ENCODE results near the gene CNTN6. TPM values are rescaled to one million over a fixed set of nuclear protein-coding genes. Genes with fewer than 3 reads are reported as not detected.

Gene CNTN6
- total RNA-seq, 1 experiment from 2014 or later = not detected

- TF ChIP-seq JUND (IDR thresholded peaks at IDR 0.05) (no peak), EGR1 (IDR thresholded peaks at IDR 0.05; ENCODE audit: low read depth) (no peak), EZH2 (IDR thresholded peaks at IDR 0.05) (no peak), SRF (IDR thresholded peaks at IDR 0.05; ENCODE audit: low read depth) (no peak), POLR2AphosphoS5 (IDR thresholded peaks at IDR 0.05; ENCODE audit: low read depth, low read length) (no peak)
Measured at GRCh38 chr3:1444195-1444594, 351.4 kb downstream of the CNTN6 start (continued).

GRCh38 chr3:1446531-1446930 lies 353.7 kb downstream of the CNTN6 start:
- H4K20me1 ChIP-seq (ENCODE audit: insufficient read depth) = no peaks in the 10 kb centered on the region
- no peaks in the 10 kb centered on the region for H3K27me3 ChIP-seq (ENCODE audit: insufficient read depth, low read length)
- TF ChIP-seq MAX (IDR thresholded peaks at IDR 0.05) (no peak), POLR2AphosphoS5 (IDR thresholded peaks at IDR 0.05; ENCODE audit: low read depth, low read length) (no peak), CEBPB (IDR thresholded peaks at IDR 0.05; ENCODE audit: low read depth) (no peak), ELF1 (IDR thresholded peaks at IDR 0.05; ENCODE audit: borderline replicate concordance, low read depth) (no peak), RAD21 (IDR thresholded peaks at IDR 0.05; ENCODE audit: low read depth) (no peak), ZNF274 (IDR thresholded peaks at IDR 0.05; ENCODE audit: low read depth, low read length) (no peak), SIN3A (IDR thresholded peaks at IDR 0.05; ENCODE audit: low read depth) (no peak), EZH2 (IDR thresholded peaks at IDR 0.05) (no peak), SP1 (IDR thresholded peaks at IDR 0.05; ENCODE audit: low read depth) (no peak), POLR2A (IDR thresholded peaks at IDR 0.05; ENCODE audit: borderline replicate concordance, extremely low read depth, insufficient read depth, insufficient read length) (no peak), CTCF (IDR thresholded peaks at IDR 0.05 in 2 of 3, conservative IDR thresholded peaks at IDR 0.05 in 1 of 3; ENCODE audit: borderline replicate concordance in 1 of 3, insufficient read depth in 1 of 3, low read depth in 2 of 3, low read length in 2 of 3) (no peak), ATF3 (IDR thresholded peaks at IDR 0.05) (no peak), EZH2phosphoT487 (IDR thresholded peaks at IDR 0.05; ENCODE audit: borderline replicate concordance) (no peak)
- ChIA-PET RAD21 (ENCODE audit: low non-redundant PET in 1 of 2, low total read pairs in 2 of 2, uncharacterized antibody in 2 of 2, unreplicated experiment in 2 of 2) (no interaction called here), POLR2A (no interaction called here), CTCF (no interaction called here)
- intact Hi-C loops (cut with micrococcal nuclease) = no loop called here
- no peak for ATAC-seq
- H3K9ac ChIP-seq (ENCODE audit: low read length) = no peak overlapping the region
- H3K4me3 ChIP-seq (replicated peaks in 1 of 2; ENCODE audit: low read depth in 1 of 2, low read length in 2 of 2) = no peak overlapping the region
- no peaks in the 10 kb centered on the region for H3K9me2 ChIP-seq (ENCODE audit: insufficient read depth)
- no TSS peak for BruUV-seq (replicated peaks)
- no peak overlapping the region for H2AFZ ChIP-seq (ENCODE audit: low read depth, low read length, poor library complexity, severe bottlenecking)
- H3K9me3 ChIP-seq (ENCODE audit: control insufficient read depth in 1 of 2, insufficient read depth in 1 of 2, low read depth in 1 of 2, low read length in 2 of 2) = peaks cover 7 to 20% of the 10 kb centered on the region in 2 experiments; a peak in 3 of 4 replicates
- no peaks in the 10 kb centered on the region for H3K79me2 ChIP-seq (ENCODE audit: insufficient read depth, low read length)
- no peaks in the 10 kb centered on the region for H3K4me1 ChIP-seq (ENCODE audit: control insufficient read depth in 1 of 2, insufficient read depth in 2 of 2, low read length in 2 of 2)
- H3K36me3 ChIP-seq (ENCODE audit: control insufficient read depth in 1 of 2, insufficient read depth in 2 of 2, low read length in 2 of 2) = no peaks in the 10 kb centered on the region
- no peak overlapping the region for H3K27ac ChIP-seq (ENCODE audit: low read depth, low read length)
- no peak overlapping the region for H3K4me2 ChIP-seq (ENCODE audit: low read length)
- no peak for DNase-seq (ENCODE audit: low read depth, low spot score)

Data from HCT116 (cell line).